OCI-LY7 (cell line): Measurements from ENCODE around the gene KIAA1671.
"Not testable (repeated sequence)": the region's sequence is repeated elsewhere in the genome, so short reads cannot be mapped to it uniquely, and the experiment has no call there.

ENCODE experiments used
- EZH2phosphoT487 ChIP-seq: fragments of 200-600 bp; sonication (generic); IDR thresholded peaks from 2 replicates; pipeline ENCODE4 v1.6.1; 2018; ENCODE audit warnings: low read depth, borderline replicate concordance, mild to moderate bottlenecking, mixed run types, antibody characterized with exemption, low read length, moderate library complexity, mixed read lengths
- TF ChIP-seq, protein P1 (sequence below): fragments of 200-600 bp; sonication (generic); conservative IDR thresholded peaks from 2 replicates; pipeline ENCODE4 v1.5.1; 2014; ENCODE audit warnings: mild to moderate bottlenecking, antibody characterized with exemption, low read length, moderate library complexity, mixed read lengths

GRCh38 chr22:25178869-25179631, 226.5 kb downstream of the KIAA1671 start:
- TF ChIP-seq, protein P1, sequence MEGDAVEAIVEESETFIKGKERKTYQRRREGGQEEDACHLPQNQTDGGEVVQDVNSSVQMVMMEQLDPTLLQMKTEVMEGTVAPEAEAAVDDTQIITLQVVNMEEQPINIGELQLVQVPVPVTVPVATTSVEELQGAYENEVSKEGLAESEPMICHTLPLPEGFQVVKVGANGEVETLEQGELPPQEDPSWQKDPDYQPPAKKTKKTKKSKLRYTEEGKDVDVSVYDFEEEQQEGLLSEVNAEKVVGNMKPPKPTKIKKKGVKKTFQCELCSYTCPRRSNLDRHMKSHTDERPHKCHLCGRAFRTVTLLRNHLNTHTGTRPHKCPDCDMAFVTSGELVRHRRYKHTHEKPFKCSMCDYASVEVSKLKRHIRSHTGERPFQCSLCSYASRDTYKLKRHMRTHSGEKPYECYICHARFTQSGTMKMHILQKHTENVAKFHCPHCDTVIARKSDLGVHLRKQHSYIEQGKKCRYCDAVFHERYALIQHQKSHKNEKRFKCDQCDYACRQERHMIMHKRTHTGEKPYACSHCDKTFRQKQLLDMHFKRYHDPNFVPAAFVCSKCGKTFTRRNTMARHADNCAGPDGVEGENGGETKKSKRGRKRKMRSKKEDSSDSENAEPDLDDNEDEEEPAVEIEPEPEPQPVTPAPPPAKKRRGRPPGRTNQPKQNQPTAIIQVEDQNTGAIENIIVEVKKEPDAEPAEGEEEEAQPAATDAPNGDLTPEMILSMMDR, result not testable (repeated sequence)
- TF ChIP-seq EZH2phosphoT487, result not testable (repeated sequence)
